Glutamatergic neuron (in vitro differentiated cells): Measurements from ENCODE around the gene NOM1. TPM values are rescaled to one million over a fixed set of nuclear protein-coding genes. Genes with fewer than 3 reads are reported as not detected.

ENCODE experiments used
- DNase-seq: peaks from one replicate; pipeline ENCODE4 v3.0.0; 2022
- H3K27ac Mint-ChIP-seq: one replicate; pipeline ENCODE4 v1.8.0; 2020; ENCODE audit warnings: mild to moderate bottlenecking, mixed read lengths, inconsistent platforms; ENCODE audit not compliant: unreplicated experiment
- H3K27me3 Mint-ChIP-seq: one replicate; pipeline ENCODE4 v1.8.0; 2020; ENCODE audit warnings: mild to moderate bottlenecking, moderate library complexity, mixed read lengths, inconsistent platforms; ENCODE audit not compliant: unreplicated experiment
- H3K36me3 Mint-ChIP-seq: one replicate; pipeline ENCODE4 v1.8.0; 2020; ENCODE audit warnings: mild to moderate bottlenecking, mixed read lengths, inconsistent platforms; ENCODE audit not compliant: unreplicated experiment
- H3K4me1 Mint-ChIP-seq: one replicate; pipeline ENCODE4 v1.8.0; 2020; ENCODE audit warnings: mild to moderate bottlenecking, low read depth, mixed read lengths, inconsistent platforms; ENCODE audit not compliant: unreplicated experiment
- H3K4me3 Mint-ChIP-seq: one replicate; pipeline ENCODE4 v1.8.0; 2020; ENCODE audit warnings: mild to moderate bottlenecking, mixed read lengths, inconsistent platforms; ENCODE audit not compliant: unreplicated experiment
- H3K9me3 Mint-ChIP-seq: one replicate; pipeline ENCODE4 v1.8.0; 2020; ENCODE audit warnings: mild to moderate bottlenecking, moderate library complexity, mixed read lengths, inconsistent platforms; ENCODE audit not compliant: unreplicated experiment
- CTCF ChIP-seq: fragments of 200-600 bp; sonication (generic); IDR thresholded peaks from one replicate; pipeline ENCODE4 v1.5.0; 2021; ENCODE audit not compliant: partially characterized antibody, unreplicated experiment
- total RNA-seq: library from RNA; stranded (reverse); fragmentation: NEBNext Ultra II Directional; extraction: Animal tissue kit (Norgen Biotek cat#: 25700); gene quantifications from one replicate; pipeline ENCODE4 v1.2.1, GENCODE V29; 2021; ENCODE audit not compliant: unreplicated experiment

The NOM1 gene
- total RNA-seq, 1 donor from 2014 or later, result 18.0 TPM

GRCh38 chr7:156994417-156994816 lies 44.9 kb downstream of the NOM1 start:
- peaks cover 1% of the 10 kb centered on the region for H3K4me1 Mint-ChIP-seq
- no peak for DNase-seq
- H3K27ac Mint-ChIP-seq, result no peak overlapping the region
- peaks cover 5% of the 10 kb centered on the region for H3K9me3 Mint-ChIP-seq
- peaks cover 10% of the 10 kb centered on the region for H3K36me3 Mint-ChIP-seq
- no peak overlapping the region for H3K4me3 Mint-ChIP-seq
- no peak for TF ChIP-seq CTCF
- peaks cover 26% of the 10 kb centered on the region for H3K27me3 Mint-ChIP-seq

- no peak for DNase-seq
Measured at GRCh38 chr7:156998988-156999957, 49.8 kb downstream of the NOM1 start.

GRCh38 chr7:156999958-157000726 lies 50.6 kb downstream of the NOM1 start:
- no peak for TF ChIP-seq CTCF
- Mint-ChIP-seq H3K9me3 (peaks cover 20% of the 10 kb centered on the region), H3K27me3 (peaks cover 48% of the 10 kb centered on the region), H3K36me3 (peaks cover 10% of the 10 kb centered on the region), H3K4me1 (peaks cover 3% of the 10 kb centered on the region), H3K4me3 (no peak overlapping the region), H3K27ac (no peak overlapping the region)
- DNase-seq, result no peak

More at GRCh38 chr7:156998988-156999957, 49.8 kb downstream of the NOM1 start:
- Mint-ChIP-seq H3K27ac (no peak overlapping the region), H3K4me1 (peaks cover 3% of the 10 kb centered on the region), H3K27me3 (peaks cover 42% of the 10 kb centered on the region), H3K4me3 (no peak overlapping the region), H3K36me3 (peaks cover 10% of the 10 kb centered on the region), H3K9me3 (peaks cover 11% of the 10 kb centered on the region)
- no peak for TF ChIP-seq CTCF

GRCh38 chr7:157000741-157001653 lies 51.5 kb downstream of the NOM1 start:
- H3K4me1 Mint-ChIP-seq, result peaks cover 3% of the 10 kb centered on the region
- peak overlapping the region; percentile 12 for H3K4me3 Mint-ChIP-seq
- H3K9me3 Mint-ChIP-seq, result peaks cover 20% of the 10 kb centered on the region
- DNase-seq, result no peak
- peak overlapping the region; percentile 22 for H3K27ac Mint-ChIP-seq
- H3K27me3 Mint-ChIP-seq, result peaks cover 48% of the 10 kb centered on the region
- no peak for TF ChIP-seq CTCF
- peaks cover 10% of the 10 kb centered on the region for H3K36me3 Mint-ChIP-seq
